ENCODE results near the gene SLU7. TPM values are rescaled to one million over a fixed set of nuclear protein-coding genes. Genes with fewer than 3 reads are reported as not detected.

The SLU7 gene
- total and polyA plus RNA-seq, 2 of the 4 experiments (the other 2 are of a cell fraction) = 15.9 to 34.2 TPM

- no peak overlapping the region for H3K18ac ChIP-seq (ENCODE audit: low read depth, low read length)
- no peak overlapping the region for H3K56ac ChIP-seq (ENCODE audit: extremely low read depth, insufficient read depth, low read length)
- dilution Hi-C loops (cut with HindIII; ENCODE audit: low sequenced_read_pairs, unreplicated experiment) = loop anchor here (25.0 kb wide), 1 partner anchor 344 kb away; the partner anchor contains the start of gene TTC1
- no peak overlapping the region for H2BK5ac ChIP-seq (ENCODE audit: low read depth, low read length, poor library complexity, severe bottlenecking)
- H4K20me1 ChIP-seq (ENCODE audit: insufficient read depth, low read length) = no peaks in the 10 kb centered on the region
- no peaks in the 10 kb centered on the region for H3K36me3 ChIP-seq (ENCODE audit: control insufficient read depth, insufficient read depth, low read length)
- no peaks in the 10 kb centered on the region; the same call in 1 of the 2 replicates for H3K9me1 ChIP-seq (ENCODE audit: insufficient read depth, low read length)
- ATAC-seq (ENCODE audit: low read depth) (no peak), DNase-seq (no peak)
- no peak overlapping the region for H2BK20ac ChIP-seq (ENCODE audit: low read depth, low read length)
- no peak overlapping the region for H4K91ac ChIP-seq (ENCODE audit: insufficient read depth, low read depth, low read length)
- no peak overlapping the region for H3K9ac ChIP-seq (ENCODE audit: low read depth, low read length)
- H3K23ac ChIP-seq (ENCODE audit: low read depth, low read length) = no peak overlapping the region; the same call in 1 of the 2 replicates
- H3K9me3 ChIP-seq (ENCODE audit: control insufficient read depth, insufficient read depth, low read length) = no peaks in the 10 kb centered on the region
- no peaks in the 10 kb centered on the region for H3K79me1 ChIP-seq (ENCODE audit: low read depth in 1 of 2, low read length in 2 of 2)
- H4K8ac ChIP-seq (ENCODE audit: low read depth in 2 of 2, low read length in 2 of 2) = no peak overlapping the region
- H4K5ac ChIP-seq (ENCODE audit: low read depth, low read length) = no peak overlapping the region
- no peak overlapping the region for H2BK15ac ChIP-seq (ENCODE audit: low read depth, low read length)
- no peak overlapping the region for H3K4me3 ChIP-seq (ENCODE audit: insufficient read depth, low read depth, low read length)
- POLR2A ChIA-PET (ENCODE audit: unreplicated experiment) = no interaction called here
- no peak overlapping the region for H3K27ac ChIP-seq (ENCODE audit: insufficient read depth, low read length)
- H3K4me1 ChIP-seq (ENCODE audit: control insufficient read depth, insufficient read depth, low read length) = no peaks in the 10 kb centered on the region; the same call in 1 of the 2 replicates
- H2AFZ ChIP-seq (replicated peaks; ENCODE audit: low read length, poor library complexity) = no peak overlapping the region
- H3K4me2 ChIP-seq (ENCODE audit: low read depth, low read length) = no peak overlapping the region
- WGBS, 2 experiments (ENCODE audit: extremely low coverage in 2 of 2, insufficient read length in 1 of 2) = no CpG with 5 or more reads among the region's 7 CpGs
- no peak for TF ChIP-seq BHLHE40 (IDR thresholded peaks at IDR 0.05; ENCODE audit: low read depth, low read length)
- TF ChIP-seq USF2 (IDR thresholded peaks at IDR 0.05; ENCODE audit: low read depth, low read length) = no peak
- no peak for TF ChIP-seq MAFK (IDR thresholded peaks at IDR 0.05; ENCODE audit: low read depth, low read length)
- in situ Hi-C loops (cut with MboI; ENCODE audit: low sequenced_read_pairs) = no loop called here
- no peaks in the 10 kb centered on the region for H3K27me3 ChIP-seq (ENCODE audit: control insufficient read depth, insufficient read depth, low read length)
- H2BK120ac ChIP-seq (ENCODE audit: low read depth, low read length) = no peak overlapping the region
- CTCF ChIA-PET = interaction anchor here (1.6 kb wide), 1 partner anchor 9 kb away, joined by 6 read pairs; no protein-coding TSS in a partner anchor
- H3K4ac ChIP-seq (ENCODE audit: low read depth, low read length) = no peak overlapping the region
- H3K14ac ChIP-seq (replicated peaks; ENCODE audit: low read depth, low read length) = no peak overlapping the region
- BruUV-seq (replicated peaks) = no TSS peak
- no peak overlapping the region for H2AK5ac ChIP-seq (ENCODE audit: low read depth, low read length)
- no peak overlapping the region for H2AK9ac ChIP-seq (replicated peaks; ENCODE audit: low read depth, low read length, poor library complexity)
- intact Hi-C loops (cut with micrococcal nuclease) = no loop called here
These were observed 62.1 kb downstream of the SLU7 start for GRCh38 chr5:160356550-160357347.

Data from IMR-90 (cell line).